Measurements from ENCODE around the gene PBX1. TPM values are rescaled to one million over a fixed set of nuclear protein-coding genes. Genes with fewer than 3 reads are reported as not detected.

The PBX1 gene
- total and polyA plus RNA-seq, 2 experiments from 2014 or later, result 40.0 to 104 TPM

DNA sequence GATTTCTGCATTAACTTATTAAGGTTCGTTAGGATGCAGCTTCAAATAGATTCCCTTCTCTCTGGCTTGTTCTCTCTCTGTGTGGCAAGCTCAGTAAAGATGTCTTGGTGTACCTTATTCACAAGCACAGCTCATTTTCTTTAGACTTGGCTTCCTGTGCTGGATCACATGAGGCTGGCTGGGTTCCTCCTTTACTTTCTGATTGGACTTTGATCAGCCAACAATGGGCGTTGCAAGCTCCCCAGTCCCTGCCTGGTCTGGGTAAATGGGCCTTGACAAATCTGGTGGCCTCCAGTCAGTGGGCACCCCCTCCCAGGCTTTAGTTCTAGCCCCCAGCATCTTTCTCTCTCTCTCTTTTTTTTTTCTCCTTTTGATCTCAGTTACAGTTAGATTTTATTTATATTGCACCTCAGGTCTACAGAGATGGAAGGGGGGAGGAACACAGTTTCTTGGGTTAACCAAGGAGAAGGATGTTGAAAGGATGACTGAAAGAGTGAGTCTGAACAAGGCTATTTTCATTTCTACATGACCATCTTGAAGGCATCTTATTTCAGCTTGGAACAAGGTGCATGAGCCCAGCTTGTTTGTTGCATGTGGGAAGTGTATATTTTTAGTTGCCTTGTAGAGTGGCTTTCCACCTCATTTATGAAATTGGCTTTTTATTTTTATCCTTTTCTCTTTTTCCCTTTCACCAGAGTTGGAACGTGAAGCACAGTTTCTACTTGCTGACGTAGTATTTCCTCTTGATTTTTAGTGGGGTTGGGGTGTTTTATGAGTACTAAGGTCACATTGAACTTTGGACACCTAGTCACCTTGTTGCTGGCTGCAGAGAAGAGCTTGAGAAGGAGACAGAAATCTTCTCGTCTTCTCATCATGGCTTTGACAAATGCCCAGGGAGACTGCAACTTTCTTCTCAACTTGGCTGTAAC, 77.1 kb downstream of the PBX1 start:
- peak overlapping the region; percentile 39; the same call in 1 of the 2 replicates for H3K4me3 ChIP-seq

More for the DNA sequence above, 77.1 kb downstream of the PBX1 start:
- Histone ChIP-seq H3K27me3 (ENCODE audit: insufficient read depth) (no peaks in the 10 kb centered on the region), H4K20me1 (replicated peaks; ENCODE audit: insufficient read depth) (peaks cover 20% of the 10 kb centered on the region; the same call in 1 of the 2 replicates), H3K79me2 (replicated peaks; ENCODE audit: insufficient read depth) (peaks cover 99% of the 10 kb centered on the region), H3K9me2 (ENCODE audit: insufficient read depth) (no peaks in the 10 kb centered on the region), H2AFZ (no peak overlapping the region), H3K27ac (ENCODE audit: low read depth) (peak overlapping the region; percentile 62), H3F3A (replicated peaks; ENCODE audit: low read depth) (0 out of 2 replicates have a peak, but pooled peaks cover 7% of the 10 kb centered on the region), H3K36me3 (ENCODE audit: insufficient read depth) (no peaks in the 10 kb centered on the region), H3K4me2 (peak overlapping the region; percentile 66), H3K4me1 (ENCODE audit: insufficient read depth) (peaks cover 75% of the 10 kb centered on the region)
- no peak for TF ChIP-seq STAT1 (IDR thresholded peaks at IDR 0.05; ENCODE audit: unreplicated experiment)
- TF ChIP-seq, protein P1, sequence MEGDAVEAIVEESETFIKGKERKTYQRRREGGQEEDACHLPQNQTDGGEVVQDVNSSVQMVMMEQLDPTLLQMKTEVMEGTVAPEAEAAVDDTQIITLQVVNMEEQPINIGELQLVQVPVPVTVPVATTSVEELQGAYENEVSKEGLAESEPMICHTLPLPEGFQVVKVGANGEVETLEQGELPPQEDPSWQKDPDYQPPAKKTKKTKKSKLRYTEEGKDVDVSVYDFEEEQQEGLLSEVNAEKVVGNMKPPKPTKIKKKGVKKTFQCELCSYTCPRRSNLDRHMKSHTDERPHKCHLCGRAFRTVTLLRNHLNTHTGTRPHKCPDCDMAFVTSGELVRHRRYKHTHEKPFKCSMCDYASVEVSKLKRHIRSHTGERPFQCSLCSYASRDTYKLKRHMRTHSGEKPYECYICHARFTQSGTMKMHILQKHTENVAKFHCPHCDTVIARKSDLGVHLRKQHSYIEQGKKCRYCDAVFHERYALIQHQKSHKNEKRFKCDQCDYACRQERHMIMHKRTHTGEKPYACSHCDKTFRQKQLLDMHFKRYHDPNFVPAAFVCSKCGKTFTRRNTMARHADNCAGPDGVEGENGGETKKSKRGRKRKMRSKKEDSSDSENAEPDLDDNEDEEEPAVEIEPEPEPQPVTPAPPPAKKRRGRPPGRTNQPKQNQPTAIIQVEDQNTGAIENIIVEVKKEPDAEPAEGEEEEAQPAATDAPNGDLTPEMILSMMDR (conservative IDR thresholded peaks at IDR 0.05; ENCODE audit: low read depth in 2 of 2), result no peak
- no peak for TF ChIP-seq JUNB (IDR thresholded peaks at IDR 0.05; ENCODE audit: unreplicated experiment)
- TF ChIP-seq, protein P2, sequence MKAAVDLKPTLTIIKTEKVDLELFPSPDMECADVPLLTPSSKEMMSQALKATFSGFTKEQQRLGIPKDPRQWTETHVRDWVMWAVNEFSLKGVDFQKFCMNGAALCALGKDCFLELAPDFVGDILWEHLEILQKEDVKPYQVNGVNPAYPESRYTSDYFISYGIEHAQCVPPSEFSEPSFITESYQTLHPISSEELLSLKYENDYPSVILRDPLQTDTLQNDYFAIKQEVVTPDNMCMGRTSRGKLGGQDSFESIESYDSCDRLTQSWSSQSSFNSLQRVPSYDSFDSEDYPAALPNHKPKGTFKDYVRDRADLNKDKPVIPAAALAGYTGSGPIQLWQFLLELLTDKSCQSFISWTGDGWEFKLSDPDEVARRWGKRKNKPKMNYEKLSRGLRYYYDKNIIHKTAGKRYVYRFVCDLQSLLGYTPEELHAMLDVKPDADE (IDR thresholded peaks at IDR 0.05), result no peak
- no peak for TF ChIP-seq POLR2AphosphoS5 (IDR thresholded peaks at IDR 0.05; ENCODE audit: low read depth)
- no peak for TF ChIP-seq EZH2 (IDR thresholded peaks at IDR 0.05; ENCODE audit: low read depth, unreplicated experiment)
- no peak for TF ChIP-seq CREB1 (CRISPR knock-in tag; IDR thresholded peaks at IDR 0.05; ENCODE audit: low read depth)
- TF ChIP-seq, protein P3, sequence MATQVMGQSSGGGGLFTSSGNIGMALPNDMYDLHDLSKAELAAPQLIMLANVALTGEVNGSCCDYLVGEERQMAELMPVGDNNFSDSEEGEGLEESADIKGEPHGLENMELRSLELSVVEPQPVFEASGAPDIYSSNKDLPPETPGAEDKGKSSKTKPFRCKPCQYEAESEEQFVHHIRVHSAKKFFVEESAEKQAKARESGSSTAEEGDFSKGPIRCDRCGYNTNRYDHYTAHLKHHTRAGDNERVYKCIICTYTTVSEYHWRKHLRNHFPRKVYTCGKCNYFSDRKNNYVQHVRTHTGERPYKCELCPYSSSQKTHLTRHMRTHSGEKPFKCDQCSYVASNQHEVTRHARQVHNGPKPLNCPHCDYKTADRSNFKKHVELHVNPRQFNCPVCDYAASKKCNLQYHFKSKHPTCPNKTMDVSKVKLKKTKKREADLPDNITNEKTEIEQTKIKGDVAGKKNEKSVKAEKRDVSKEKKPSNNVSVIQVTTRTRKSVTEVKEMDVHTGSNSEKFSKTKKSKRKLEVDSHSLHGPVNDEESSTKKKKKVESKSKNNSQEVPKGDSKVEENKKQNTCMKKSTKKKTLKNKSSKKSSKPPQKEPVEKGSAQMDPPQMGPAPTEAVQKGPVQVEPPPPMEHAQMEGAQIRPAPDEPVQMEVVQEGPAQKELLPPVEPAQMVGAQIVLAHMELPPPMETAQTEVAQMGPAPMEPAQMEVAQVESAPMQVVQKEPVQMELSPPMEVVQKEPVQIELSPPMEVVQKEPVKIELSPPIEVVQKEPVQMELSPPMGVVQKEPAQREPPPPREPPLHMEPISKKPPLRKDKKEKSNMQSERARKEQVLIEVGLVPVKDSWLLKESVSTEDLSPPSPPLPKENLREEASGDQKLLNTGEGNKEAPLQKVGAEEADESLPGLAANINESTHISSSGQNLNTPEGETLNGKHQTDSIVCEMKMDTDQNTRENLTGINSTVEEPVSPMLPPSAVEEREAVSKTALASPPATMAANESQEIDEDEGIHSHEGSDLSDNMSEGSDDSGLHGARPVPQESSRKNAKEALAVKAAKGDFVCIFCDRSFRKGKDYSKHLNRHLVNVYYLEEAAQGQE (IDR thresholded peaks at IDR 0.05; ENCODE audit: unreplicated experiment), result no peak
- TF ChIP-seq ZNF331 (CRISPR knock-in tag; IDR thresholded peaks at IDR 0.05; ENCODE audit: low read depth), result no peak
- no peak for TF ChIP-seq NANOG (IDR thresholded peaks at IDR 0.05; ENCODE audit: borderline replicate concordance)
- TF ChIP-seq, protein P4, sequence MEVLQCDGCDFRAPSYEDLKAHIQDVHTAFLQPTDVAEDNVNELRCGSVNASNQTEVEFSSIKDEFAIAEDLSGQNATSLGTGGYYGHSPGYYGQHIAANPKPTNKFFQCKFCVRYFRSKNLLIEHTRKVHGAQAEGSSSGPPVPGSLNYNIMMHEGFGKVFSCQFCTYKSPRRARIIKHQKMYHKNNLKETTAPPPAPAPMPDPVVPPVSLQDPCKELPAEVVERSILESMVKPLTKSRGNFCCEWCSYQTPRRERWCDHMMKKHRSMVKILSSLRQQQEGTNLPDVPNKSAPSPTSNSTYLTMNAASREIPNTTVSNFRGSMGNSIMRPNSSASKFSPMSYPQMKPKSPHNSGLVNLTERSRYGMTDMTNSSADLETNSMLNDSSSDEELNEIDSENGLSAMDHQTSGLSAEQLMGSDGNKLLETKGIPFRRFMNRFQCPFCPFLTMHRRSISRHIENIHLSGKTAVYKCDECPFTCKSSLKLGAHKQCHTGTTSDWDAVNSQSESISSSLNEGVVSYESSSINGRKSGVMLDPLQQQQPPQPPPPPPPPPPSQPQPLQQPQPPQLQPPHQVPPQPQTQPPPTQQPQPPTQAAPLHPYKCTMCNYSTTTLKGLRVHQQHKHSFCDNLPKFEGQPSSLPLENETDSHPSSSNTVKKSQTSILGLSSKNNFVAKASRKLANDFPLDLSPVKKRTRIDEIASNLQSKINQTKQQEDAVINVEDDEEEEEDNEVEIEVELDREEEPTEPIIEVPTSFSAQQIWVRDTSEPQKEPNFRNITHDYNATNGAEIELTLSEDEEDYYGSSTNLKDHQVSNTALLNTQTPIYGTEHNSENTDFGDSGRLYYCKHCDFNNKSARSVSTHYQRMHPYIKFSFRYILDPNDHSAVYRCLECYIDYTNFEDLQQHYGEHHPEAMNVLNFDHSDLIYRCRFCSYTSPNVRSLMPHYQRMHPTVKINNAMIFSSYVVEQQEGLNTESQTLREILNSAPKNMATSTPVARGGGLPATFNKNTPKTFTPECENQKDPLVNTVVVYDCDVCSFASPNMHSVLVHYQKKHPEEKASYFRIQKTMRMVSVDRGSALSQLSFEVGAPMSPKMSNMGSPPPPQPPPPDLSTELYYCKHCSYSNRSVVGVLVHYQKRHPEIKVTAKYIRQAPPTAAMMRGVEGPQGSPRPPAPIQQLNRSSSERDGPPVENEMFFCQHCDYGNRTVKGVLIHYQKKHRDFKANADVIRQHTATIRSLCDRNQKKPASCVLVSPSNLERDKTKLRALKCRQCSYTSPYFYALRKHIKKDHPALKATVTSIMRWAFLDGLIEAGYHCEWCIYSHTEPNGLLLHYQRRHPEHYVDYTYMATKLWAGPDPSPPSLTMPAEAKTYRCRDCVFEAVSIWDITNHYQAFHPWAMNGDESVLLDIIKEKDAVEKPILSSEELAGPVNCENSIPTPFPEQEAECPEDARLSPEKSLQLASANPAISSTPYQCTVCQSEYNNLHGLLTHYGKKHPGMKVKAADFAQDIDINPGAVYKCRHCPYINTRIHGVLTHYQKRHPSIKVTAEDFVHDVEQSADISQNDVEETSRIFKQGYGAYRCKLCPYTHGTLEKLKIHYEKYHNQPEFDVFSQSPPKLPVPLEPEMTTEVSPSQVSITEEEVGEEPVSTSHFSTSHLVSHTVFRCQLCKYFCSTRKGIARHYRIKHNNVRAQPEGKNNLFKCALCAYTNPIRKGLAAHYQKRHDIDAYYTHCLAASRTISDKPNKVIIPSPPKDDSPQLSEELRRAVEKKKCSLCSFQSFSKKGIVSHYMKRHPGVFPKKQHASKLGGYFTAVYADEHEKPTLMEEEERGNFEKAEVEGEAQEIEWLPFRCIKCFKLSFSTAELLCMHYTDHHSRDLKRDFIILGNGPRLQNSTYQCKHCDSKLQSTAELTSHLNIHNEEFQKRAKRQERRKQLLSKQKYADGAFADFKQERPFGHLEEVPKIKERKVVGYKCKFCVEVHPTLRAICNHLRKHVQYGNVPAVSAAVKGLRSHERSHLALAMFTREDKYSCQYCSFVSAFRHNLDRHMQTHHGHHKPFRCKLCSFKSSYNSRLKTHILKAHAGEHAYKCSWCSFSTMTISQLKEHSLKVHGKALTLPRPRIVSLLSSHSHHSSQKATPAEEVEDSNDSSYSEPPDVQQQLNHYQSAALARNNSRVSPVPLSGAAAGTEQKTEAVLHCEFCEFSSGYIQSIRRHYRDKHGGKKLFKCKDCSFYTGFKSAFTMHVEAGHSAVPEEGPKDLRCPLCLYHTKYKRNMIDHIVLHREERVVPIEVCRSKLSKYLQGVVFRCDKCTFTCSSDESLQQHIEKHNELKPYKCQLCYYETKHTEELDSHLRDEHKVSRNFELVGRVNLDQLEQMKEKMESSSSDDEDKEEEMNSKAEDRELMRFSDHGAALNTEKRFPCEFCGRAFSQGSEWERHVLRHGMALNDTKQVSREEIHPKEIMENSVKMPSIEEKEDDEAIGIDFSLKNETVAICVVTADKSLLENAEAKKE (CRISPR knock-in tag; IDR thresholded peaks at IDR 0.05), result no peak
- no peak for TF ChIP-seq ZNF114 (CRISPR knock-in tag; IDR thresholded peaks at IDR 0.05)
- TF ChIP-seq EZH2phosphoT487 (IDR thresholded peaks at IDR 0.05; ENCODE audit: unreplicated experiment), result no peak
- Mint-ChIP-seq H3K4me1 (peaks cover 82% of the 10 kb centered on the region), H3K9me3 (no peaks in the 10 kb centered on the region), H3K27ac (peak overlapping the region; percentile 83), H3K27me3 (ENCODE audit: insufficient read depth, low read depth, poor library complexity) (peaks cover 6% of the 10 kb centered on the region), H3K36me3 (ENCODE audit: low read depth) (peaks cover 22% of the 10 kb centered on the region), H3K4me3 (peak overlapping the region; percentile 55)
- DNase-seq (ENCODE audit: low spot score) (no peak), ATAC-seq (peak; percentile 9; the same call in 1 of the 3 replicates)

Data from GM23338 (cell line).